ENCODE measurements around the gene ODF2. TPM values are rescaled to one million over a fixed set of nuclear protein-coding genes. Genes with fewer than 3 reads are reported as not detected.

ODF2 gene
- total RNA-seq, 1 experiment from 2014 or later = 31.9 TPM

DNA sequence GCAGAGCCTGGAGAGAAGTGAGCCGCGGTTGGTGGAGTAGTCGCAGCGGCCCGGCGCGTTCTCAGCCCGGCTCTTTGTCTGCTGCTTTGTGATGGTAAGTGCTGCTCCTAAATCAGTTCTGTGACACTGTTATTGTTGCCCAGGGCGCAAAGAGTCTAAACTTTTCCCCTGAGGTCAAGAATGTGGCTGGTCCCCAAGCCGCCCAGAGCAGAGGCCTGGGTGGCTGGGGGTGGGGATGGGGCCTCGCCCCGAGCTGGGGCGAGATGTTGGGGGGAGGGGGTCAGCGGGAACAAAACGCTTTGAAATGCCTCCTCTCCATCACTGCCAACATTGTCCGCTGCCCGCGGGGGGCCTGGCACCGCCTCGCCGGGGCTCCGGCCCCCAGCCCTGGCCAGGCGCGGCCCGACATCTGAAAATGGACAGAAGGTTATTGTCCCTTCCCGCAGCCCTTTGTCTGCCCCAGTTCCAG is 46.8 kb upstream of the ODF2 start (continued):
- TF ChIP-seq HMGA2 (CRISPR knock-in tag; IDR thresholded peaks at IDR 0.05) = no peak
- TF ChIP-seq NFYB (CRISPR knock-in tag; conservative IDR thresholded peaks at IDR 0.05; ENCODE audit: low read depth) = no peak
- TF ChIP-seq ETV6 (CRISPR knock-in tag; IDR thresholded peaks at IDR 0.05) = no peak
- no peak for TF ChIP-seq ESRRA (CRISPR knock-in tag; IDR thresholded peaks at IDR 0.05; ENCODE audit: borderline replicate concordance)
- no peak for TF ChIP-seq ZNF219 (CRISPR knock-in tag; IDR thresholded peaks at IDR 0.05; ENCODE audit: borderline replicate concordance)
- no peak for TF ChIP-seq JUN (CRISPR knock-in tag; IDR thresholded peaks at IDR 0.05)

GRCh38 chr9:128409450-128409849 is 46.4 kb upstream of the ODF2 start:
- no peak overlapping the region for H3K27ac Mint-ChIP-seq
- H3K4me1 Mint-ChIP-seq = peaks cover 38% of the 10 kb centered on the region
- ATAC-seq (no peak), DNase-seq (ENCODE audit: low spot score) (no peak)
- TF ChIP-seq, protein P1, sequence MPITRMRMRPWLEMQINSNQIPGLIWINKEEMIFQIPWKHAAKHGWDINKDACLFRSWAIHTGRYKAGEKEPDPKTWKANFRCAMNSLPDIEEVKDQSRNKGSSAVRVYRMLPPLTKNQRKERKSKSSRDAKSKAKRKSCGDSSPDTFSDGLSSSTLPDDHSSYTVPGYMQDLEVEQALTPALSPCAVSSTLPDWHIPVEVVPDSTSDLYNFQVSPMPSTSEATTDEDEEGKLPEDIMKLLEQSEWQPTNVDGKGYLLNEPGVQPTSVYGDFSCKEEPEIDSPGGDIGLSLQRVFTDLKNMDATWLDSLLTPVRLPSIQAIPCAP (CRISPR knock-in tag; IDR thresholded peaks at IDR 0.05) = no peak
- 0 out of 2 replicates have a peak, but pooled peaks have one; percentile 4 for TF ChIP-seq HMGA2 (CRISPR knock-in tag; IDR thresholded peaks at IDR 0.05)
- peaks cover 97% of the 10 kb centered on the region for H3K27me3 Mint-ChIP-seq (ENCODE audit: low read depth)
- no peaks in the 10 kb centered on the region for H3K9me3 Mint-ChIP-seq
- H3K36me3 Mint-ChIP-seq = no peaks in the 10 kb centered on the region
- H3K4me3 Mint-ChIP-seq = no peak overlapping the region
- ChIA-PET CTCF (interaction anchor here (1.0 to 7.7 kb wide), 15 partner anchors 11 to 292 kb away, joined by 3 to 248 read pairs (median 9); partner anchors contain the start of genes CERCAM, GLE1 and URM1), POLR2A (interaction anchor here (0.5 to 2.0 kb wide), 3 partner anchors 25 to 47 kb away, joined by 3 to 7 read pairs (median 3); no protein-coding TSS in a partner anchor)

- no peaks in the 10 kb centered on the region for H3K36me3 Mint-ChIP-seq
- ATAC-seq (peak; percentile 31), DNase-seq (ENCODE audit: low spot score) (peak; percentile 50)
- peaks cover 97% of the 10 kb centered on the region for H3K27me3 Mint-ChIP-seq (ENCODE audit: low read depth)
- TF ChIP-seq NFYB (CRISPR knock-in tag; conservative IDR thresholded peaks at IDR 0.05; ENCODE audit: low read depth) (no peak), GTF2I (CRISPR knock-in tag; conservative IDR thresholded peaks at IDR 0.05) (0 out of 2 replicates have a peak, but pooled peaks have one; percentile 61)
- POLR2A ChIA-PET = interaction anchor here (0.5 to 2.0 kb wide), 4 partner anchors 25 to 48 kb away, joined by 3 to 7 read pairs (median 3); no protein-coding TSS in a partner anchor
- H3K9me3 Mint-ChIP-seq = no peaks in the 10 kb centered on the region
- CTCF ChIA-PET = interaction anchor here (1.0 to 7.7 kb wide), 16 partner anchors 8 to 292 kb away, joined by 3 to 248 read pairs (median 8); partner anchors contain the start of genes CERCAM, GLE1 and URM1
- H3K27ac Mint-ChIP-seq = no peak overlapping the region
- peaks cover 41% of the 10 kb centered on the region for H3K4me1 Mint-ChIP-seq
- H3K4me3 Mint-ChIP-seq = no peak overlapping the region
Observed at GRCh38 chr9:128409978-128410377, 45.8 kb upstream of the ODF2 start.

GRCh38 chr9:128411364-128412119 is 44.3 kb upstream of the ODF2 start:
- H3K27ac Mint-ChIP-seq = no peak overlapping the region
- no peak for DNase-seq (ENCODE audit: low spot score)
- H3K9me3 Mint-ChIP-seq = no peaks in the 10 kb centered on the region
- peaks cover 90% of the 10 kb centered on the region for H3K27me3 Mint-ChIP-seq (ENCODE audit: low read depth)
- H3K36me3 Mint-ChIP-seq = no peaks in the 10 kb centered on the region
- CTCF ChIA-PET = interaction anchor here (0.6 to 7.7 kb wide), 22 partner anchors 9 to 156 kb away, joined by 3 to 248 read pairs (median 4); partner anchors contain the start of genes CERCAM, GOLGA2, SLC27A4 and SWI5
- POLR2A ChIA-PET = interaction anchor here (0.8 to 2.0 kb wide), 3 partner anchors 9 to 50 kb away, joined by 3 to 7 read pairs (median 3); partner anchors contain the start of gene CERCAM
- peaks cover 44% of the 10 kb centered on the region for H3K4me1 Mint-ChIP-seq
- ATAC-seq = no peak
- H3K4me3 Mint-ChIP-seq = no peak overlapping the region
- TF ChIP-seq, protein P2, sequence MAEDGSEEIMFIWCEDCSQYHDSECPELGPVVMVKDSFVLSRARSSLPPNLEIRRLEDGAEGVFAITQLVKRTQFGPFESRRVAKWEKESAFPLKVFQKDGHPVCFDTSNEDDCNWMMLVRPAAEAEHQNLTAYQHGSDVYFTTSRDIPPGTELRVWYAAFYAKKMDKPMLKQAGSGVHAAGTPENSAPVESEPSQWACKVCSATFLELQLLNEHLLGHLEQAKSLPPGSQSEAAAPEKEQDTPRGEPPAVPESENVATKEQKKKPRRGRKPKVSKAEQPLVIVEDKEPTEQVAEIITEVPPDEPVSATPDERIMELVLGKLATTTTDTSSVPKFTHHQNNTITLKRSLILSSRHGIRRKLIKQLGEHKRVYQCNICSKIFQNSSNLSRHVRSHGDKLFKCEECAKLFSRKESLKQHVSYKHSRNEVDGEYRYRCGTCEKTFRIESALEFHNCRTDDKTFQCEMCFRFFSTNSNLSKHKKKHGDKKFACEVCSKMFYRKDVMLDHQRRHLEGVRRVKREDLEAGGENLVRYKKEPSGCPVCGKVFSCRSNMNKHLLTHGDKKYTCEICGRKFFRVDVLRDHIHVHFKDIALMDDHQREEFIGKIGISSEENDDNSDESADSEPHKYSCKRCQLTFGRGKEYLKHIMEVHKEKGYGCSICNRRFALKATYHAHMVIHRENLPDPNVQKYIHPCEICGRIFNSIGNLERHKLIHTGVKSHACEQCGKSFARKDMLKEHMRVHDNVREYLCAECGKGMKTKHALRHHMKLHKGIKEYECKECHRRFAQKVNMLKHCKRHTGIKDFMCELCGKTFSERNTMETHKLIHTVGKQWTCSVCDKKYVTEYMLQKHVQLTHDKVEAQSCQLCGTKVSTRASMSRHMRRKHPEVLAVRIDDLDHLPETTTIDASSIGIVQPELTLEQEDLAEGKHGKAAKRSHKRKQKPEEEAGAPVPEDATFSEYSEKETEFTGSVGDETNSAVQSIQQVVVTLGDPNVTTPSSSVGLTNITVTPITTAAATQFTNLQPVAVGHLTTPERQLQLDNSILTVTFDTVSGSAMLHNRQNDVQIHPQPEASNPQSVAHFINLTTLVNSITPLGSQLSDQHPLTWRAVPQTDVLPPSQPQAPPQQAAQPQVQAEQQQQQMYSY (CRISPR knock-in tag; IDR thresholded peaks at IDR 0.05) = no peak
- TF ChIP-seq, protein P3, sequence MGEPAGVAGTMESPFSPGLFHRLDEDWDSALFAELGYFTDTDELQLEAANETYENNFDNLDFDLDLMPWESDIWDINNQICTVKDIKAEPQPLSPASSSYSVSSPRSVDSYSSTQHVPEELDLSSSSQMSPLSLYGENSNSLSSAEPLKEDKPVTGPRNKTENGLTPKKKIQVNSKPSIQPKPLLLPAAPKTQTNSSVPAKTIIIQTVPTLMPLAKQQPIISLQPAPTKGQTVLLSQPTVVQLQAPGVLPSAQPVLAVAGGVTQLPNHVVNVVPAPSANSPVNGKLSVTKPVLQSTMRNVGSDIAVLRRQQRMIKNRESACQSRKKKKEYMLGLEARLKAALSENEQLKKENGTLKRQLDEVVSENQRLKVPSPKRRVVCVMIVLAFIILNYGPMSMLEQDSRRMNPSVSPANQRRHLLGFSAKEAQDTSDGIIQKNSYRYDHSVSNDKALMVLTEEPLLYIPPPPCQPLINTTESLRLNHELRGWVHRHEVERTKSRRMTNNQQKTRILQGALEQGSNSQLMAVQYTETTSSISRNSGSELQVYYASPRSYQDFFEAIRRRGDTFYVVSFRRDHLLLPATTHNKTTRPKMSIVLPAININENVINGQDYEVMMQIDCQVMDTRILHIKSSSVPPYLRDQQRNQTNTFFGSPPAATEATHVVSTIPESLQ (CRISPR knock-in tag; IDR thresholded peaks at IDR 0.05) = no peak
- TF ChIP-seq, protein P1 (CRISPR knock-in tag; IDR thresholded peaks at IDR 0.05) = no peak
- TF ChIP-seq NR3C1 (CRISPR knock-in tag; conservative IDR thresholded peaks at IDR 0.05; ENCODE audit: low read depth) (no peak), GTF2I (CRISPR knock-in tag; conservative IDR thresholded peaks at IDR 0.05) (no peak), CTCF (IDR thresholded peaks at IDR 0.05) (no peak), ZNF121 (CRISPR knock-in tag; IDR thresholded peaks at IDR 0.05) (no peak), TCF7 (CRISPR knock-in tag; IDR thresholded peaks at IDR 0.05; ENCODE audit: low read depth) (no peak), JAZF1 (CRISPR knock-in tag; IDR thresholded peaks at IDR 0.05) (no peak), SOX15 (CRISPR knock-in tag; IDR thresholded peaks at IDR 0.05) (no peak)
- TF ChIP-seq, protein P4, sequence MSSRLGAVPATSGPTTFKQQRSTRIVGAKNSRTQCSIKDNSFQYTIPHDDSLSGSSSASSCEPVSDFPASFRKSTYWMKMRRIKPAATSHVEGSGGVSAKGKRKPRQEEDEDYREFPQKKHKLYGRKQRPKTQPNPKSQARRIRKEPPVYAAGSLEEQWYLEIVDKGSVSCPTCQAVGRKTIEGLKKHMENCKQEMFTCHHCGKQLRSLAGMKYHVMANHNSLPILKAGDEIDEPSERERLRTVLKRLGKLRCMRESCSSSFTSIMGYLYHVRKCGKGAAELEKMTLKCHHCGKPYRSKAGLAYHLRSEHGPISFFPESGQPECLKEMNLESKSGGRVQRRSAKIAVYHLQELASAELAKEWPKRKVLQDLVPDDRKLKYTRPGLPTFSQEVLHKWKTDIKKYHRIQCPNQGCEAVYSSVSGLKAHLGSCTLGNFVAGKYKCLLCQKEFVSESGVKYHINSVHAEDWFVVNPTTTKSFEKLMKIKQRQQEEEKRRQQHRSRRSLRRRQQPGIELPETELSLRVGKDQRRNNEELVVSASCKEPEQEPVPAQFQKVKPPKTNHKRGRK (CRISPR knock-in tag; IDR thresholded peaks at IDR 0.05; ENCODE audit: borderline replicate concordance) = no peak

Measured in WTC11 (cell line).